Measurements from ENCODE around the gene UROC1.

- no peak for TF ChIP-seq CTCF (IDR thresholded peaks at IDR 0.05)
- no peak for TF ChIP-seq EP300 (IDR thresholded peaks at IDR 0.05)
Observed at GRCh38 chr3:126539558-126540250, 22.1 kb upstream of the UROC1 start.

All from stomach (tissue), 4 donors.